ENCODE measurements around the gene ALAS1.
"Not testable (repeated sequence)": the region's sequence is repeated elsewhere in the genome, so short reads cannot be mapped to it uniquely, and the experiment has no call there.

Gene ALAS1

DNA sequence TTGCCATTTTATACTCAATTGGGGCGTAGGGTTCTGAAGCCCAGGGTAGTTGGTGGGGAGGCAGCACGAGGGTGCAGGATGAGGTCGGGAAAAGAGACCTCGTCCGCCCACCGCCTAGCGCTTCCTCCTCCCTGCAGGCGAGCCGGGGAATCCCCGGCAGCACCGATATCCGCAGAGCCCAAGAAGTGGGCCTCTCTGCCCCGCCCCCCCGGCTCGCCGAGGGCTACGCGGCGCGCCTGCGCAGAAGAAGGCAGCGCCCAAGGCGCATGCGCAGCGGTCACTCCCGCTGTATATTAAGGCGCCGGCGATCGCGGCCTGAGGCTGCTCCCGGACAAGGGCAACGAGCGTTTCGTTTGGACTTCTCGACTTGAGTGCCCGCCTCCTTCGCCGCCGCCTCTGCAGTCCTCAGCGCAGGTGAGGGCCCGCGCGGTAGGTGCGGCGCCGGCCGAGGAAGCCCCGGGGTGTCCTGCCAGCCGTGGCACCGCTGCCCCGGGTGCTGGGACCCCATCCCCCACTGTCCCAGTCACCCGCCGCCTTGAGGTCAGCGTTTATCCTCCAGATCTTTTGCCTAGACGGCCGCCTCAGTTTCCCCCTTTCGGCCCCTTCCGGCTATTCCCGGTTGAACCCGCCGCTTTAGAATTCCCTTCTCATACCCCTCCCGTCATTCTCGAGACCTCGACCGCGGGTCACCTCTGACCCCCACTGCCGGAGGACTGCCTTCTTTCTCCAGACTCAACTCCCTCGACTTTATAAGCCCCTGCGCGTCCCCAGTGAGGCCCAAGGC is at the start of gene ALAS1:
Gene ALAS1, plus strand, starts transcription at position 319 of the 784 bp plus-strand sequence. CDS start 1,082 bp downstream, outside the sequence.
- DNase-seq, result peak; percentile 86 to 90

DNA sequence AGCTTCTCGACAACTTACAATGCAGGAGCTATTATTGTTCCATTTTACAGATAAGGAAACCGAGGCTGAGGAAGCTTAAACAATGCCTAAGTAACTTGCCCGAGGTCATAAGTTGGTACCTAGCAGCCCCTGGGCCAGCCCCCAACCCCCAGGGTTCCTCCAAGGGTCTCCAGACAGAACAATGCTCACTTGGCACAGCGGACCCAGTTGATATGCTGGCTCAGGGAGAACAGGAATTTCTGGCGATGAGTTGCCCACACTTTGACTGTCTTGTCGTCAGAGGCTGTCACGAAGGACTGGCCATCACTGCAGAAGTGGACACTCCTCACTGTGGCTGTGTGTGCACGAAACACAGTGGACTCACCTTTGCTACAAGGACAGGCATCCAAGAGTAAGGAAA is 48.9 kb upstream of the ALAS1 start:
- no peak for DNase-seq

DNA sequence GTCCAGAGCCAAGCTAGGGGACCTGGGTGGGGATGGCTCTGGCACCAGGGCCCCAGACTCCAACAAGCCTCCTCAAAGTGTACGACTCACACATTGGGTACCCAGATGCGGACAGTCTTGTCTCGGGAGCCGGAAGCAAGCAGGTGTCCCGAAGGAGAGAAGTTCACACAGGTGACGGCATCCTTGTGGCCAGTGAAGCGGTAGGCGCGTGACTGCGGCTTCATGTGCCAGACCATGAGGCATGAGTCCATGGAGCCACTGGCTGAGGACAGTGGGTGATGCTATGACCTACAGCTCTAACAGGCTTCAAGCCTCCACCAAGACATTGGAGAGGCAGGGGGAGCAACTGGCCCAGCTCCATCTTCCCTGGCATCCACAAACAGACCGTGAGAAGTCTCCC is 48.2 kb upstream of the ALAS1 start:
- DNase-seq, result no peak

DNA sequence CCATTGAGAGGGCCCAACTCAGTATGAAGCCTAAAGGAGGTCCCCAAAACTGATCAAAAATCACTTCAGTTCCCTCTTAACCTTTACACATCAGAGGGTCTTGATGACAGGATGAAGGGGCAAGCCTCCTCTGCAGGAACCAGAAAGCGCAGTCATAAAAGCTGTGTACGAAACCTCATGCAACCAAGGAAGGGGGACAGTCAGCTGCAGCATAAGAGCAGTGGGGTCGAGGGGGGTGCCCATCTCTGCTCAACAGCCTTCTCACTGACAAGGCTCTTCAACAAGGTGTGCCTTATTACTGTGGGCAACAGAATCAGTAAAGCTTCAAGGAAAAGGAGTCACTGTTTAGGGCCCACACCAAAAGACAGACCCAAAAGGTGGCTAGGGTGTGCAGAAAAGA is 47.6 kb upstream of the ALAS1 start:
- no peak for DNase-seq

DNA sequence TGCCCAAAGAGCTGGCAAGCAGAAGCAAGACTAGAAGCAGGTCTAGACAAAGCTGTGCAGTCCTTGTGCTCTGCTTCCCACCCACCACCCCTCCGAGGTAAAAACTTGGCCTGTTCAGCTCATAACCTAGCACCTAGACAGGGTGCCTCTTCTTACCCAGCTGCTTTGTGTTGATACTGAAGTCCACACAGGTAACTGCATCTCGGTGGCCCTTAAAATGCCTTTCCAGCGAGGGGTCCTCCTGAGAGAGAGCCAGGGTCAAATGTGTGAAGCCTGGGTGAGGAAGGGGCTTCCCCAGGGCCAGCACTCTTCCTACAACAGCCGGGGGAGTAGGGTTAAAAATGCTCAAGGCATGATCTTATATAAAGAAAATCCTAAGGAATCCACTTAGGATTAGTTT is 47.1 kb upstream of the ALAS1 start:
- DNase-seq, result no peak

DNA sequence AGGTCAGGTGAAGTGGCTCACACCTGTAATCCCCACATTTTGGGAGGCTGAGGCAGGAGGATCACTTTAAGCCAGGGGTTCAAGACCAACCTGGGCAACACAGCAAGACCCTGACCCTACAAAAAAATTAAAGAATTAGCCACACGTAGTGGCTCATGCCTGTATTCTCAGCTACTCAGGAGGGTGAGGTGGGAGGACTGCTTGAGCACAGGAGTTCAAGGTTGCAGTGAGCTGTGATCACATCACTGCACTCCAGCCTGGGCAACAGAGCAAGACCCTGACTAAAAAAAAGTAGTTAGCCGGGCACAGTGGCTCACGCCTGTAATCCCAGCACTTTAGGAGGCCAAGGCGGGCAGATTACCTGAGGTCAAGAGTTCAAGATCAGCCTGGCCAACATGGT is 46.0 kb upstream of the ALAS1 start:
- DNase-seq, result not testable (repeated sequence)

DNA sequence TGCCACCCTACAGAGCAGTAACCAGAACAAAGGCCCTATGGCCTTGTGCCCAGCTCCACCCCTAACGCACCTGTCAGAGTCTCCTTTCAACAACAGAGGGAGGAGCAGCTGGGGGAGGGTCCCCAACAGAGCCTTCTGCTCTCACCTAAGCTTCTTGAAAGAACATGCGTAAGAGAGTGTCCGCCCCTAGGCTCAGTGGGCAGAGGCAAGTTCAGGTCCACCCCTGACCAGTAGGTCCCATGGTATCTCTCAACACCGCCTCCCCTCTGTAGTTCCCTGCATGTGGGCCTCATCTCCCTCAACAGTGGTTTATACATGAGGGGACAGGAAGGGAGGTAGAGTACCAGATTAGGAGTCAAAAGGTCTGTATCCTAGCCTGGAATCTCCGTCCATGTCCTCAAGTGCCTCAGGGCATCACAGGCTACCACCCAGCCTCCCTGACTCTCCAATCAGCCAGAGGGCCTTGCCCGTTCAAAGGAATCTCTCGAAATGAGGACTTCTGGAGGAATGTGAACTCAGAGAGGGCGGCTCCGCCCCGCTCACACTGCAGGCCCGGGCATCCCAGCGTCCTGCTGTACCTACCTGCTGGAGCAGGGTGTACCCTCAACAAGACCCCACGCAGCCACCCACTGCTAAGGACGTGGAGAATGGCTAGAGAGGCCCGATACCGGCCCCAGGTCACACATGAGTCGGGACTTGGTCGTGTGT is 44.4 kb upstream of the ALAS1 start:
- DNase-seq, result no peak

DNA sequence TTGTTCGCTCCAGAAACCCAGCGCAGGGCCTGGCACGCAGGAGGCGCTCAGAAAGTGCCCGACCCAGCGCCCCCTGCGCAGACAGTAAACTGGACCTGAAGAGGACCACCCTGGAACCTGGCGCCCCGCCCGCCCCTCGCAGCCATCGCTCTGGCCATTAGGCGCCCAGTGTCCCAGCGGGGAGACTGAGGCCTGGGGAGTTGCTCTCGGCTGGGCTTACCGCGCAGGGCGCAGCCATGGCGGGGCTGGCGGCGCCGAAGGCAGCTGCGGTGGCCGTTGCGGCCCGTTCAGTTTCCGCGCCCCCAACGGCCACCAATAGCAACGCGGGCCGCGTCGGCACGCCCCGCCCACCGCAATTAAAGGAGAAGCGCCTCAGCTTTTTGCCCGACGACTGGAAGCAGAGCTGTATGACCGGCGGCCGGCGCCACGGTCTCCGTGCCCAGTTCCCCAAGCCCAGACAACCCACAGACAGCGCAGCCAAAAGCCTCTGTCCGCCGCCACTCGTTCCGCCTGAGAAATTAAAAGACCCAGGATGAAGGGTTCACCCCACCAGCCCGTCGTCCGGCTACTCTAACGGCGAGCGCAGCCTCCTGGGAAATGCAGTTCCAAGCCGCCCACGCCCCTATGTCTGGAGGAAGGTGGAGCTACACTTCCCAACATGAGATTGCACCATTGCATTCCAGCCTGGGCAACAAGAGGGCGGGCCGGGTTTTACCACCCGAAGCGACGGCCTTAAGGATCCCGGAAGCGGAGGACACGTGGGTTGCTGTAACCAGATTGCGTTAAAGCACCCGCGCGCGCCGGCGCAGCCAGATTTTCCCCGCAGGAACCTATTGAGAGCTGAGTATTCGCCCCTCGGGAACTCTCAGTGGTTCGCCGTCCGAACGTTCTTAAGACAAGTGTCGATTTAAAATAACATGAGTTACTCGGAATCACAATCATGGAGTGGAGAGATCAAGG is 43.5 kb upstream of the ALAS1 start, which contains the start of gene POC1A:
Gene POC1A, minus strand, starts transcription at position 289 of the 960 bp plus-strand sequence. Its CDS starts 51 bp downstream, at position 238.
- peak; percentile 89 to 90 for DNase-seq

DNA sequence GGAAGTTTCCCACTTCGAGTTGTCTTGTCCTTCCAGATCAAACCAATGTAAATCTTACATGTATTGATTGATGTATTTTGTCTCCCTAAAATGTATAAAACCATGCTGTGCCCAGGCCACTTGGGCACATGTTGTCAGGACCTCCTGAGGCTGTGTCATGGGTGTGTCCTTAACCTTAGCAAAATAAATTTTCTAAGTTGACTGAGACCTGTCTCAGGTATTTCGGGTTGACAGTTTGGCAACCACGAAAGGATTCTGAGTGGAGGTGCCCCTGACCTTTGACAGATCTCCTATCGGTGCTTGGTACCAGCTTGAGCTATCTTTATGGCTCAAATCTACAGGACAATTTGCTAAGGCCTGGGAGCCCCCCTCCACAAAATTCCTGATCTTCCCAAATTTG is 42.0 kb upstream of the ALAS1 start:
- DNase-seq, result no peak

DNA sequence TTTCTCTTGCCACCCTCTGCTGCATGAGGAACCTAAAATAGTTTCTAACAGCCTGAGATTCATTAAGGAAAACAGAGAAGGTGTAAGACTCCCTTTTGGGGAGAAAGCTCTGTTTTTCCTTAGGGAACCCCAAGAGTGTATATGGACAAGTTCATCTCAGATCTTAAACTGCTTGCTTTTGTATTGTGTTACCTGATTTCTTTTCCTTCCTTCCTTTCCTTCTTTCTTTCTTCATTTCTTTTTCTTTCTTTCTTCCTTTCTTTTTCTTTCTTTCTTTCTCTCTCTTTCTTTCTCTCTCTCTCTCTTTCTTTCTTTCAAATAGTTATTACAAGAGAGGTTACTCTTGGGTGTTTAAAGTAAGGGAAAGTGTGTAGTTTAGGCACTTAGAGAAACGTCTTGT is 38.5 kb upstream of the ALAS1 start:
- no peak for DNase-seq

DNA sequence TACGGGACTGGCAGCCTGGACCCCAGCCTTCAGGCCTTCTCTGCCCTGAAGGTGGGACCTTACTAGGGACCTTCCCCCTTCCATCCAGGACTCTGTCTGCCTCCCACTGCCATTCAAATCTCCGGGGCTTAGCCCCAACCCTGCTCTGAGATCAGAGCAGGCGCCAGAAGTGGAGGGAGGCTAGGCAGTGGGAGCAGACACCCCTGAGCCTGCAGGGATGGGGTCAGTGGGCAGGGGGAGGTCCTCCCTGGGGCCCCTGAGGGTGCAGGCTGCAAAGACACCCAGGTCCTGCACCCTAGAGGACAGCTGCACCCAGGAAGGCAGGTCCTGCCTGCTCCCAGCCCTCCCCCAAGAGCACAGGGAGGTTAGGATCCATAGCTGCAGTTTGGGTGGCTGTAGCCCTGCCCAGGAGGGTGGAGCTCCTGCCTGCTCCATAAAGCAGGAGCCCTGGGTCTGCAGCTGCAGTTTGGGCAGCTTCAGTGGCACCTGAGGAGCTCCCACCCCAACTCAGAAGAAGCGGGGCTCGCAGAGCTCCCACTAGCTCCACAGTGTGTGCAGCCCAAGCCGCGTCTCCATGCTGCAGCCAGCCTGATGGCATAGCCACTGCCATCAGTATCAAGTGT is 35.6 kb upstream of the ALAS1 start:
- no peak for DNase-seq

DNA sequence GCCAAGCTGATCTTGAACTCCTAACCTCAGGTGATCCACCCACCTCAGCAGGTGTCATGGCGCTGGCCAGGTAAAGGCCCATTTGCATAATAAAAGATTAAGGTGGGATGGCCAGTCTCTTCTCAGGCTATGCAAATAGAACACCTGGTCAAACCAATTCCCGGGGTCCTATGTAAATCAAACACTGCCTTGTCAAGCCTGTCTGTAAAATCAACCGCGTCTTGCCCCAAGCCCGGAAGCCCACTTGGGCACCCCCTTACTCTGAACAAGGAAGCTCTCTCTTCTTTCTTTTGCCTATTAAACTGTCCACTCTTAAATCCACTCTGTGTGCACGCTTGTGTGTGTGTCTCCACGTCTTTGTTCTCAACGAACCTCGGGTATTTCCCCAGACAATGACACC is 30.7 kb upstream of the ALAS1 start:
- no peak for DNase-seq

DNA sequence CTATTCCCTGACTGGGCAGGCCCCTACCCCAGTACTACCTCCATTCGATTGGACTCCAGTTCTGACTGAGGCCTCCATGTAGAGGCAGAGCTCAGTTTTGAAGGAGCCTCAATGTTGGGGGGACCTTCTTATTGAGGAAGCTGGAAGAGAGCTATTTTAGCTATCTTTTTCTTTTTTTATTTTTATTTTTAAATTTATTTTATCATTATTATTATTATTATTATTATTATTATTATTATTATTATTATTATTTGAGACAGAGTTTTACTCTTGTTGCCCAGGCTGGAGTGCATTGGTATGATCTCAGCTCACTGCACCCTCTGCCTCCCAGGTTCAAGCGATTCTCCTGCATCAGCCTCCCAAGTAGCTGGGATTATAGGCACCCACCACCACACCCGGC is 27.7 kb upstream of the ALAS1 start:
- DNase-seq, result not testable (repeated sequence)

DNA sequence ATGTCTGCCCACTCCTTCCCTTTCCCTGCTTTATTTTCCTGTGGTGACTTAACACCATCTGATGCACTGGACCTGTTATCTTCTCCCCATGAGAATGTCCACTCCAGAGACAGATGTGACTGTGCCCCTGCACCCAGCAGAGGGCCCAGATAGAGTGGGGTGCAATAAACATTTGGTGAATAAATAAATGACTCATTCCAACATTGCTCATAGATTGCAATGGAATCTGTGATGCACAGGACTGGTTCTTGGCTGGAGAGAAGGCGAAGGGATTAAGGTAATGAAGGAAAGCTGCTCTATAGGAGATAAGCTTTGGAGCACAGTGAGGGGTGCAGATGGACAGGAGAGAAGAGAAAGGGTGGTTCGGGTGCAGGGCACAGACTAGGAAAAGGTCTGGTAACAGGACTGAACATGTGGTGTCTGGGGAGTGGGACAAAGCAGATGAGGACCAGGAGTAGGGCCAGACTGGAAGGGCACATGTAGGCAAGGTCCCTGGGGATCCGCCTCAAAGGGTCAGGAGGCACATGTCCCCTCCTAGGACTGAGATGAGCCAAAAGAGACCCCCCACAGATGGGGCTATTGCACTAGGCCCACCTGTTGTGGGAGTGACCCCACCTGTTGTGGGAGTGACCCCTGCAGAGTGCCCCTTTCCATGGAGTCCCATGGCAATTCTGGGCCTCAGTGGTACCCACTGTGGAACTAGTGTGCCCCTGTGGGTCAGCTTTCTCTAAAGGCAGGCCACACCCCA is 26.3 kb upstream of the ALAS1 start:
- no peak for DNase-seq

DNA sequence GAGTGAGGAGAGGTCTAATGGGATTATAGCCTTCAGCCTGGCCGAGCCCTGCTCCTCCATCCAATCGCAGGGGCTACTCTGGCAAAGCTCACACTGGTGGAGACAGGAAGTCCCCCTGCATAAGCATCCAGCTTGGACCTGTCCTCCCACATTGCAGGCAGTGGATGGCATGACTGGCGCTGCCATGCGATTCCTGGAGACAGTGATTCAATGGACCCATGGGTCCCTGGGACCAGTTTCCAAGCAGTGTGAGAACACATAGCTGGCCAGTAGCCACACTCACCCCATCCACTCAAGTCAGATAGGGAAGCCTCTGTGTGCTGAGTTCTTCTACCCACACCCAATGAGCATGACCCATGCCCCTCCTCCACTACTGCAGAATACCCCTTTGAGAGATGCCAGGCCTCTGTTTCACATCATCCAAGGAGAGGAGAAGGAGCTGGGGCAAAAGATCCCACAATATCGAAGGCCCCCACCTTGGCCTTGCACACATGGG is 25.6 kb upstream of the ALAS1 start:
- DNase-seq, result peak in 1 of 2 donors; percentile 18

DNA sequence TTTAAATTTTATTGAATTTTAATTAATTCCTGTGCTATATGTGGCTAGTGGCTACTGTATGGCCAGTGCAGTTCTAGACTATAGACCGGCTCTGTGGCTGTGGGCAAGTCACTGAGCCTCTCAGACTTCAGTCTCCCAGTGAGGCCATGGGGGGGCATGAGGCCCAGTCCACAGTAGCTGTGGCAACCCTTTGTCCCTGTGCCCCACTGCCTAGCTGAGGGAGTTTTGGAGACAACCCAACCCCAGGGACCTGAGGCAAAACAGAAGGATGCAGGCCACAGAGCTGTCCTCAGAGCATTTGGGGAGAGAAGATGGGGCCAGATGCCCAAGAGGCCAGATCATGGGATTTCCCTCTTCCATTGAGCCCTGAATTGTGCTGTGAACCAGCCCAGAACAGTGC is 24.9 kb upstream of the ALAS1 start:
- no peak for DNase-seq

DNA sequence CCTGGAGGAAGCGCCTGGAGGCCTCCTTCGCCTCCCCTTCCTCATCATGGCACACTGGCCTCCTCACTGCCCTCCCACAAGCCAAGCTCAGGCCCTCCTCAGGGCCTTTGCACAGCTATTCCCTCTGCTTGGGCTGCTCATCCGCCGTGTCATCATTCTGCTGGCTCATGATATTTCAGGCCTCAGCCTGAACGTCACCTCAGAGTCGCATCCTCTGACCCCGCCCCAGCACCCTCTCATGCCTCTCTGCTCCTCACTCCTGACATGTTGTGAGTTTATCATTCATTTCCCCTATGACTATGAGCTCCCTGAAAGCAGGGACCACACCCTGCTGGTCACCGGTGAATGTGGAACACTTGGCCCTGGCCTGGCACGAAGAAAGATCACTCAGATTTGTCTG is 23.1 kb upstream of the ALAS1 start:
- no peak for DNase-seq

DNA sequence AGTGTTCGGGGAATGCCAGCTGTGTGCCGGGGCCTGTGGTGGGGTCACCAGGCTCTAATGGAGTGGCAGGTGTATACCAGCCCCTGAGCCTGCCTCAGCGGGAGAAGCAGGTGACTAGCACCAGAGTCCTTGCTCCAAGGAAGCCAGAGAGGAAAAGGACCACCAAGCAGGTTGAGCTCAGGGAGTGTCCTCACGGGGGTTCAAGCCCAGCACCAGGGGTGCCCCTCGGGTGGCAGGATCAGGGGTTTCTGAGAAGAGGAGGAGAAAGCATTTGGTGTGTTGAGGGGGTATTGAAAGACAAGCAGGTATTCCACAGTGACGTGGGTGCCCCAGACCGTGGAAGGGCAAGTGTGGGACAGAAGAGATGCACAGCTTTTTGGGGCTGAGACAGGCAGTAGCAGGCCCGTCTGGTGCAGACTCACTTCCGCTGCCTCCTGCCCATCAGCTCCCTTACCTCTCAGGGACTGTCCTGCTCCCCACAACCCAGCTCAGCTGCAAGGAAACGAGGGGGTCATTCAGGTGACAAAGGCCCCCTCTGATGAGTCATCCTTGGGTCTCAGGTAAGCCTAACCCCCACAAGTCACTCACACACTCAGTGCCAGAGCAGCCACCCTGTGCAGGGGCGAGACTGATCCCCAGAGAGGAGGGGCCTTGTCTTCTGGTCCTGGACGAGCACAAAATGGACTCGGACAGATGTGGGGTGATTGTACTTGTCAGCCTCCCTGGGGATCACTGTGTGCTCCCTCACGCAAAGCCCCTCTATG is 22.4 kb upstream of the ALAS1 start:
- DNase-seq, result no peak

DNA sequence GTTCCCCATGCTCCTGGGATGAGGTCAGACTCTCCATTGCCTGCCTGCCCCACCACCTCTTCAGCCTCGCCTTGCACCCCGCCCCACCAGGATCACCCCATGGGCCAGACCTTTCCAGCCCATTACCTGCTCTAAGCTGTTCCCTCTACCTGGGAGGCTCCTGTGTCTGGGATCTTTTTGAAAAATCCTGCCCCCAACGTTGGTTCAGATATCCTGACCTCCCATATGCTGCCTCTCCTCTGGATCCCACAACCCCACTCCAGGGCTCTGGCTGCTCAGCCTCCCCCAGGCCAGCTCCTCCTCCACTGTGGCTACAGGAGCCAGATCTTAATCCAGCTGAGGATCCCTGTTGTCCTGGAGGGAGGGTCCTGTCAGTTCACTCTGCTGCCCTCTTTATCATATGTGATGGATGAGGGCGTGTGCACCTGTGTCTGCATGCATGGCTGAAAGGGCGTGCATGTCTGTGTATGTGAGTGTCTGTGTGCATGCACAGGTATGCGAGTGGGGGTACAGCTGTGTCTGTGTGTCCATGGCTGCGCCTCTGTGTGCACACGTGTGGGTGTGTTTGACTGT is 21.7 kb upstream of the ALAS1 start:
- DNase-seq, result no peak

DNA sequence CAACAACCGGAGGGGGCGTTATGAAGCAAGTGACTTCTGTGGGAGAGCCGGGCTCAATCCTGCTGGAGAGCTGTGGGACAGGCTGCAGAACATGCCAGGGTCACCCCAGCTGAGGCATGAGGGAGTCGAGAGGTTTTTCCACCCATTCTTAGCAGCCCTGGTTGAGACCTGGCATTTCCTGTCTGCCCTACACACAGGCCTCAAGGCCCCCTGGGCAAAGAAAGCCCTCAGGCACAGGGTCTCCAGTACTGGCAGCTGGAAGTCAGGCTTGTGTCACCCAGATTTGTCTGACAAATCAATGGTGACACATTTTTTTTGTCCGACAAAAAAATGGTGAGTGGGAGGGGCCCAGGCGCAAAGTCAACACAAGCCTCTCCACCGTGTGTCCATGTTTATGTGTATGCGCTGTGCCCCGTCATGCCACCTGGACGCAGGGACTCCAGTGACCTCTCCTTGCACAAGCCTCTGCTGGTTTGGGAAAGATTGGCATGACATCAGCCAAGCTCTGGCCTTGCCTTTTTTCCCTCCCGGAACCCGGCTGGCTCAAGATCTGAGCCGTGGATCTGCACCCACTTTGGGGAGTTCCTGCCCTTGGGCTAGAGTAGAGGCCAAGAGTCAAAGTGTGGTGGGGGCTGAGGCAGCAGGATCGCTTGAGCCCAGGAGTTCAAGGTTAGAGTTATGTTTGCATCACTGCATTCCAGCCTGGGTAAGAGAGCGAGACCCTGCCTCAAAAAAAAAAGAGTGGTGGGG is 20.8 kb upstream of the ALAS1 start:
- no peak for DNase-seq
